ENCODE data around the gene KLHL10. TPM values are rescaled to one million over a fixed set of nuclear protein-coding genes. Genes with fewer than 3 reads are reported as not detected.

The KLHL10 gene
- total and polyA plus RNA-seq, 2 of the 13 experiments (the other 11 are each of a cell fraction or from before 2014, with no cell fraction given): 0.04 to 0.08 TPM

DNA sequence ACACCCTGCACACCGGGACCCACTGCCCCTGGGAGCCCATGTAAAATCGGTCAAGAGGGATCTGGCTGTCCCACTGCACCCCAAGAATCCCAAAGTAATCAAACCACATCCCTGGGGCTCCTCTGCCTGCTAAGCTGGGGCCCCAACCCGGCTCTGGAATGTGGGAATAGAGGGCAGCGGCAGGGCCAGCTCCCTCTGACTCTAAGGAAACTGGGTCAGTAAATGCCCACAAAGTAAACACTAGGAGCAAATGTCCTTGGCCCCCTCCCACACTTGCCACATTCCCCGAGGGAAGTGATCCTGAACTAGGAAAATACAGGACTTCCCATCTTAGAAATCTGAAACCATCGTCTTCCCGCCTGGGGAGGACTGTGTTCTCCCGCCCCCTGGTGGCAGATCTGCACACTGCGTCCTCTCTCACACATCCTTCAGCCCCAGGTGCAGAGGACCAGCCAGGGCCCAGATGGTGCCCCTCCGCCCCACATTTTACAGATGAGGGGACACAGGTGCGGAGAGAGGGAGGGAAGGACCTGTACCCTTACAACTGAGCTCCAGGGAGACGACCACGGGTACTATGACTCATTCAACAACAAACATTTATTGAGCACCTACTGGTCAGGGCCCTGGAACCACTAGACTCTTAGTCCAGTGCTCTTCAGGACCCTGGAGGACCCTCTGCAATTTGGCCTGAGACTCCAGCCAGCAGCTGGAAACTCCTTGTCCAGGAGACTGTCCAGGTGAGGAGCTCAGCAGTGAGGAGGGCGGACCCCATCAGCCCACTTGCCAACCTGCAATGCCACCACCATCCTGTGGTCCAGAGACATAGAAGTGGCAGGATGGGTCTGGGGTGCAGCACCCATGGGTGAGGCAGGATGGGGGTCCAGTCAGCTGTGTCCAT is 36.0 kb upstream of the KLHL10 start (continued):
- TF ChIP-seq ZFP36L2 (CRISPR knock-in tag; IDR thresholded peaks at IDR 0.05): no peak
- no peak; the same call in 1 of the 2 replicates for TF ChIP-seq ZNF30 (CRISPR knock-in tag; IDR thresholded peaks at IDR 0.05)
- TF ChIP-seq, protein P1, sequence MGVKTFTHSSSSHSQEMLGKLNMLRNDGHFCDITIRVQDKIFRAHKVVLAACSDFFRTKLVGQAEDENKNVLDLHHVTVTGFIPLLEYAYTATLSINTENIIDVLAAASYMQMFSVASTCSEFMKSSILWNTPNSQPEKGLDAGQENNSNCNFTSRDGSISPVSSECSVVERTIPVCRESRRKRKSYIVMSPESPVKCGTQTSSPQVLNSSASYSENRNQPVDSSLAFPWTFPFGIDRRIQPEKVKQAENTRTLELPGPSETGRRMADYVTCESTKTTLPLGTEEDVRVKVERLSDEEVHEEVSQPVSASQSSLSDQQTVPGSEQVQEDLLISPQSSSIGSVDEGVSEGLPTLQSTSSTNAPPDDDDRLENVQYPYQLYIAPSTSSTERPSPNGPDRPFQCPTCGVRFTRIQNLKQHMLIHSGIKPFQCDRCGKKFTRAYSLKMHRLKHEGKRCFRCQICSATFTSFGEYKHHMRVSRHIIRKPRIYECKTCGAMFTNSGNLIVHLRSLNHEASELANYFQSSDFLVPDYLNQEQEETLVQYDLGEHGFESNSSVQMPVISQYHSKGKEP (CRISPR knock-in tag; IDR thresholded peaks at IDR 0.05): no peak
- TF ChIP-seq IKZF1 (IDR thresholded peaks at IDR 0.05): no peak
- peak; percentile 72; the same call in 1 of the 2 replicates for TF ChIP-seq ZNF543 (CRISPR knock-in tag; IDR thresholded peaks at IDR 0.05)
- TF ChIP-seq TEAD3 (CRISPR knock-in tag; optimal IDR thresholded peaks at IDR 0.05; ENCODE audit: borderline replicate concordance): peak; percentile 60
- TF ChIP-seq THAP7 (CRISPR knock-in tag; IDR thresholded peaks at IDR 0.05): no peak
- TF ChIP-seq, protein P2, sequence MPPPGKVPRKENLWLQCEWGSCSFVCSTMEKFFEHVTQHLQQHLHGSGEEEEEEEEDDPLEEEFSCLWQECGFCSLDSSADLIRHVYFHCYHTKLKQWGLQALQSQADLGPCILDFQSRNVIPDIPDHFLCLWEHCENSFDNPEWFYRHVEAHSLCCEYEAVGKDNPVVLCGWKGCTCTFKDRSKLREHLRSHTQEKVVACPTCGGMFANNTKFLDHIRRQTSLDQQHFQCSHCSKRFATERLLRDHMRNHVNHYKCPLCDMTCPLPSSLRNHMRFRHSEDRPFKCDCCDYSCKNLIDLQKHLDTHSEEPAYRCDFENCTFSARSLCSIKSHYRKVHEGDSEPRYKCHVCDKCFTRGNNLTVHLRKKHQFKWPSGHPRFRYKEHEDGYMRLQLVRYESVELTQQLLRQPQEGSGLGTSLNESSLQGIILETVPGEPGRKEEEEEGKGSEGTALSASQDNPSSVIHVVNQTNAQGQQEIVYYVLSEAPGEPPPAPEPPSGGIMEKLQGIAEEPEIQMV (CRISPR knock-in tag; IDR thresholded peaks at IDR 0.05; ENCODE audit: low read depth): no peak; the same call in 1 of the 2 replicates
- TF ChIP-seq NBN (conservative IDR thresholded peaks at IDR 0.05): no peak
- no peak for TF ChIP-seq NAIF1 (CRISPR knock-in tag; IDR thresholded peaks at IDR 0.05; ENCODE audit: borderline replicate concordance)
- TF ChIP-seq MTA3 (CRISPR knock-in tag; IDR thresholded peaks at IDR 0.05): no peak
- no peak for TF ChIP-seq NFIB (CRISPR knock-in tag; IDR thresholded peaks at IDR 0.05; ENCODE audit: borderline replicate concordance)
- no peak for TF ChIP-seq CENPT (CRISPR knock-in tag; IDR thresholded peaks at IDR 0.05; ENCODE audit: low read depth)
- TF ChIP-seq, protein P3, sequence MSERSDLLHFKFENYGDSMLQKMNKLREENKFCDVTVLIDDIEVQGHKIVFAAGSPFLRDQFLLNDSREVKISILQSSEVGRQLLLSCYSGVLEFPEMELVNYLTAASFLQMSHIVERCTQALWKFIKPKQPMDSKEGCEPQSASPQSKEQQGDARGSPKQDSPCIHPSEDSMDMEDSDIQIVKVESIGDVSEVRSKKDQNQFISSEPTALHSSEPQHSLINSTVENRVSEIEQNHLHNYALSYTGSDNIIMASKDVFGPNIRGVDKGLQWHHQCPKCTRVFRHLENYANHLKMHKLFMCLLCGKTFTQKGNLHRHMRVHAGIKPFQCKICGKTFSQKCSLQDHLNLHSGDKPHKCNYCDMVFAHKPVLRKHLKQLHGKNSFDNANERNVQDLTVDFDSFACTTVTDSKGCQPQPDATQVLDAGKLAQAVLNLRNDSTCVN (CRISPR knock-in tag; IDR thresholded peaks at IDR 0.05; ENCODE audit: borderline replicate concordance): peak; percentile 43; the same call in 1 of the 2 replicates
- no peak for TF ChIP-seq ZBTB2 (CRISPR knock-in tag; IDR thresholded peaks at IDR 0.05; ENCODE audit: low read depth)
- TF ChIP-seq, protein P4, sequence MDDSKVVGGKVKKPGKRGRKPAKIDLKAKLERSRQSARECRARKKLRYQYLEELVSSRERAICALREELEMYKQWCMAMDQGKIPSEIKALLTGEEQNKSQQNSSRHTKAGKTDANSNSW (CRISPR knock-in tag; IDR thresholded peaks at IDR 0.05; ENCODE audit: borderline replicate concordance): no peak
- no peak for TF ChIP-seq HNRNPLL (IDR thresholded peaks at IDR 0.05; ENCODE audit: low read depth, low read length, poor library complexity, severe bottlenecking)
- TF ChIP-seq HCFC1 (IDR thresholded peaks at IDR 0.05; ENCODE audit: low read depth, low read length): no peak
- 0 out of 2 replicates have a peak, but pooled peaks have one; percentile 71 for TF ChIP-seq PAWR (CRISPR knock-in tag; IDR thresholded peaks at IDR 0.05; ENCODE audit: borderline replicate concordance)
- TF ChIP-seq MTA1 (CRISPR knock-in tag; IDR thresholded peaks at IDR 0.05; ENCODE audit: borderline replicate concordance): peak; percentile 83
- TF ChIP-seq ZNF10 (CRISPR knock-in tag; IDR thresholded peaks at IDR 0.05; ENCODE audit: borderline replicate concordance, low read depth): no peak
- no peak for TF ChIP-seq JARID2 (CRISPR knock-in tag; IDR thresholded peaks at IDR 0.05; ENCODE audit: insufficient replicate concordance)
